SK-N-SH treated with all-trans-retinoic acid at 6 μM for 48 hours (cell line): ENCODE measurements around the gene CBLN3.

Experiments used
- ATAC-seq: fragments of 200-7000 bp; cut with Tn5 transposase; 3 replicates; pipeline ENCODE4 v1.9.1; 2020; ENCODE audit warnings: mild to moderate bottlenecking, moderate library complexity
- ARNTL ChIP-seq: fragments of 450-650 bp; formaldehyde crosslinking; IDR thresholded peaks from 2 replicates; pipeline ENCODE4 v1.5.0; 2020; ENCODE audit warnings: low read depth, mild to moderate bottlenecking, moderate library complexity, borderline replicate concordance
- BACH2 ChIP-seq: fragments of 250-450 bp; sonication (Bioruptor Pico); IDR thresholded peaks from 2 replicates; pipeline ENCODE4 v1.9.0; 2021; ENCODE audit warnings: mild to moderate bottlenecking, borderline replicate concordance
- ESRRG ChIP-seq: fragments of 250-450 bp; sonication (Bioruptor Pico); IDR thresholded peaks from 2 replicates; pipeline ENCODE4 v1.6.1; 2021; ENCODE audit warnings: mild to moderate bottlenecking
- GLIS3 ChIP-seq: fragments of 250-450 bp; sonication (Bioruptor Pico); IDR thresholded peaks from 2 replicates; pipeline ENCODE4 v1.5.0; 2020; ENCODE audit warnings: mild to moderate bottlenecking, moderate library complexity
- ISL1 ChIP-seq: fragments of 250-450 bp; sonication (Bioruptor Pico); IDR thresholded peaks from 2 replicates; pipeline ENCODE4 v2.1.2; 2022; ENCODE audit warnings: mild to moderate bottlenecking, moderate library complexity
- OSR1 ChIP-seq: fragments of 250-450 bp; sonication (Bioruptor Pico); IDR thresholded peaks from 2 replicates; pipeline ENCODE4 v1.8.0; 2022; ENCODE audit warnings: moderate library complexity, mild to moderate bottlenecking, inconsistent platforms
- PPARA ChIP-seq: fragments of 250-450 bp; sonication (Bioruptor Pico); IDR thresholded peaks from 2 replicates; pipeline ENCODE4 v1.5.0; 2020; ENCODE audit warnings: mild to moderate bottlenecking, borderline replicate concordance
- RARB ChIP-seq: fragments of 250-450 bp; sonication (Bioruptor Pico); IDR thresholded peaks from 2 replicates; pipeline ENCODE4 v1.8.0; 2021; ENCODE audit warnings: mild to moderate bottlenecking, moderate library complexity
- SNAI2 ChIP-seq: fragments of 250-450 bp; sonication (Bioruptor Pico); IDR thresholded peaks from 2 replicates; pipeline ENCODE4 v1.5.0; 2020; ENCODE audit warnings: mild to moderate bottlenecking, moderate library complexity
- TCF4 ChIP-seq: fragments of 250-450 bp; sonication (Bioruptor Pico); IDR thresholded peaks from 2 replicates; pipeline ENCODE4 v1.8.0; 2021; ENCODE audit warnings: mild to moderate bottlenecking, moderate library complexity, borderline replicate concordance
- TOX ChIP-seq: fragments of 250-450 bp; sonication (Bioruptor Pico); IDR thresholded peaks from 2 replicates; pipeline ENCODE4 v1.8.0; 2021; ENCODE audit warnings: mild to moderate bottlenecking, moderate library complexity, borderline replicate concordance
- ZC3H10 ChIP-seq: fragments of 250-450 bp; sonication (Bioruptor Pico); IDR thresholded peaks from 2 replicates; pipeline ENCODE4 v1.5.1; 2021; ENCODE audit warnings: mild to moderate bottlenecking, moderate library complexity
- ZFP3 ChIP-seq: fragments of 250-450 bp; sonication (Bioruptor Pico); IDR thresholded peaks from 2 replicates; pipeline ENCODE4 v1.5.0; 2020; ENCODE audit warnings: mild to moderate bottlenecking, moderate library complexity
- ZFP30 ChIP-seq: fragments of 450-650 bp; formaldehyde crosslinking; IDR thresholded peaks from 2 replicates; pipeline ENCODE4 v1.5.0; 2022; ENCODE audit warnings: mild to moderate bottlenecking, moderate library complexity
- ZNF565 ChIP-seq: fragments of 450-650 bp; formaldehyde crosslinking; conservative IDR thresholded peaks from 2 replicates; pipeline ENCODE4 v1.5.0; 2020; ENCODE audit warnings: low read depth, mild to moderate bottlenecking, moderate library complexity
- ZNF70 ChIP-seq: fragments of 450-650 bp; formaldehyde crosslinking; IDR thresholded peaks from 2 replicates; pipeline ENCODE4 v1.5.0; 2020; ENCODE audit warnings: mild to moderate bottlenecking, moderate library complexity
- ZNF8 ChIP-seq: fragments of 450-650 bp; formaldehyde crosslinking; IDR thresholded peaks from 2 replicates; pipeline ENCODE4 v1.5.0; 2020; ENCODE audit warnings: mild to moderate bottlenecking, moderate library complexity
- TF ChIP-seq, protein P1 (sequence below): fragments of 250-450 bp; sonication (Bioruptor Pico); IDR thresholded peaks from 2 replicates; pipeline ENCODE4 v1.8.0; 2020; ENCODE audit warnings: mild to moderate bottlenecking, moderate library complexity, borderline replicate concordance
- TF ChIP-seq, protein P2 (sequence below): fragments of 250-450 bp; sonication (Bioruptor Pico); IDR thresholded peaks from 2 replicates; pipeline ENCODE4 v1.8.0; 2021; ENCODE audit warnings: low read depth, mild to moderate bottlenecking, moderate library complexity, borderline replicate concordance
- TF ChIP-seq, protein P3 (sequence below): fragments of 250-450 bp; sonication (Bioruptor Pico); IDR thresholded peaks from 2 replicates; pipeline ENCODE4 v1.5.0; 2020; ENCODE audit warnings: mild to moderate bottlenecking, moderate library complexity
- TF ChIP-seq, protein P4 (sequence below): fragments of 250-450 bp; sonication (Bioruptor Pico); IDR thresholded peaks from 2 replicates; pipeline ENCODE4 v1.5.1; 2020; ENCODE audit warnings: low read depth, mild to moderate bottlenecking, moderate library complexity
- TF ChIP-seq, protein P5 (sequence below): fragments of 250-450 bp; sonication (Bioruptor Pico); IDR thresholded peaks from 2 replicates; pipeline ENCODE4 v1.5.1; 2021; ENCODE audit warnings: mild to moderate bottlenecking, moderate library complexity

CBLN3 gene

DNA sequence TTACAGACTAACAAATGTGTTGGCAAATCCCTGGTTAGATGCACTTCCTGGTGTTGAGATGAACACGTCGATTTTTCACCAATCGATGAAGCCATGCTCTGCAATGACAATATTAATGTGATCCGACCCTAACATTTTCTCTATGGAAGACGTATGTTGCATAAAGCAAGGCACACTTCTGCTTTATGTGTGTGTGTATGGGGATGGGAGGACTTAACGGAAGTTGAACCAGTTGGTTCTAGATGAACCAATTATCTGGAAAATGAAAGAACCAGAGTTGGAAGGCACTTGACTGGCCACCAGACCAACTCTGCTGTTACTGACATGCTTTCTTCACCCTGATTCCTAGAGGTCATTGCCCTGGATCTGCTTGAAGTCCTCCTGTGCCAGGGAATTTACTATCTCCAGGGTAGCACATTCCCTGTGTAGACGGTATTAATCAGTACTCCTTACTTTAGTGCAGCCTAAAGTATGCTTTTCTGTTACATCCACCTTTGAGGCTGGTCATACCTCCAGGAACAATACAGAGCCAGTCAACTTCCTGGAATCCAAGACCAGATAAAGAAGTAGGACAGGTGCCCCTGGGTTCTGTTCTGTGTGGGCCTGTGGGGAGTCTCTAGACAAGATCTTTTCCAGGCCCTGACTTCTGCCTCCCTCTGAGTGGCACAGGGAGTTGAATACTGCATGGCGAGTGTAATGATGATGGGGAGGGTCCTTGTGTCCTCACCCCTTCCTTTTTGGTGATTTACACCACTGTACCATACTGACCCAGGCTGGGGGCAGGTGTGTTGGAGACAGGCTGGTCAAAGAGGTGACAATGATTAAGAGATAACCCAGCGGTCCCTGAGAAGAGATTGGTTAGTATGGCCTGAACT is 9.0 kb upstream of the CBLN3 start:
- ATAC-seq: no peak
- TF ChIP-seq ARNTL (CRISPR knock-in tag) (no peak), RARB (no peak), GLIS3 (CRISPR knock-in tag) (no peak), OSR1 (no peak), ZC3H10 (no peak), BACH2 (CRISPR knock-in tag) (no peak), ZFP30 (CRISPR knock-in tag) (no peak), PPARA (CRISPR knock-in tag) (no peak), ZNF565 (no peak), ISL1 (CRISPR knock-in tag) (no peak), ESRRG (CRISPR knock-in tag) (no peak), ZFP3 (CRISPR knock-in tag) (no peak), TCF4 (CRISPR knock-in tag) (no peak), ZNF8 (CRISPR knock-in tag) (no peak)
- TF ChIP-seq, protein P1, sequence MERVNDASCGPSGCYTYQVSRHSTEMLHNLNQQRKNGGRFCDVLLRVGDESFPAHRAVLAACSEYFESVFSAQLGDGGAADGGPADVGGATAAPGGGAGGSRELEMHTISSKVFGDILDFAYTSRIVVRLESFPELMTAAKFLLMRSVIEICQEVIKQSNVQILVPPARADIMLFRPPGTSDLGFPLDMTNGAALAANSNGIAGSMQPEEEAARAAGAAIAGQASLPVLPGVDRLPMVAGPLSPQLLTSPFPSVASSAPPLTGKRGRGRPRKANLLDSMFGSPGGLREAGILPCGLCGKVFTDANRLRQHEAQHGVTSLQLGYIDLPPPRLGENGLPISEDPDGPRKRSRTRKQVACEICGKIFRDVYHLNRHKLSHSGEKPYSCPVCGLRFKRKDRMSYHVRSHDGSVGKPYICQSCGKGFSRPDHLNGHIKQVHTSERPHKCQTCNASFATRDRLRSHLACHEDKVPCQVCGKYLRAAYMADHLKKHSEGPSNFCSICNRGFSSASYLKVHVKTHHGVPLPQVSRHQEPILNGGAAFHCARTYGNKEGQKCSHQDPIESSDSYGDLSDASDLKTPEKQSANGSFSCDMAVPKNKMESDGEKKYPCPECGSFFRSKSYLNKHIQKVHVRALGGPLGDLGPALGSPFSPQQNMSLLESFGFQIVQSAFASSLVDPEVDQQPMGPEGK (CRISPR knock-in tag): no peak
- TF ChIP-seq, protein P2, sequence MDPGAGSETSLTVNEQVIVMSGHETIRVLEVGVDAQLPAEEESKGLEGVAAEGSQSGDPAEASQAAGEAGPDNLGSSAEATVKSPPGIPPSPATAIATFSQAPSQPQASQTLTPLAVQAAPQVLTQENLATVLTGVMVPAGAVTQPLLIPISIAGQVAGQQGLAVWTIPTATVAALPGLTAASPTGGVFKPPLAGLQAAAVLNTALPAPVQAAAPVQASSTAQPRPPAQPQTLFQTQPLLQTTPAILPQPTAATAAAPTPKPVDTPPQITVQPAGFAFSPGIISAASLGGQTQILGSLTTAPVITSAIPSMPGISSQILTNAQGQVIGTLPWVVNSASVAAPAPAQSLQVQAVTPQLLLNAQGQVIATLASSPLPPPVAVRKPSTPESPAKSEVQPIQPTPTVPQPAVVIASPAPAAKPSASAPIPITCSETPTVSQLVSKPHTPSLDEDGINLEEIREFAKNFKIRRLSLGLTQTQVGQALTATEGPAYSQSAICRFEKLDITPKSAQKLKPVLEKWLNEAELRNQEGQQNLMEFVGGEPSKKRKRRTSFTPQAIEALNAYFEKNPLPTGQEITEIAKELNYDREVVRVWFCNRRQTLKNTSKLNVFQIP (CRISPR knock-in tag): no peak
- TF ChIP-seq, protein P3, sequence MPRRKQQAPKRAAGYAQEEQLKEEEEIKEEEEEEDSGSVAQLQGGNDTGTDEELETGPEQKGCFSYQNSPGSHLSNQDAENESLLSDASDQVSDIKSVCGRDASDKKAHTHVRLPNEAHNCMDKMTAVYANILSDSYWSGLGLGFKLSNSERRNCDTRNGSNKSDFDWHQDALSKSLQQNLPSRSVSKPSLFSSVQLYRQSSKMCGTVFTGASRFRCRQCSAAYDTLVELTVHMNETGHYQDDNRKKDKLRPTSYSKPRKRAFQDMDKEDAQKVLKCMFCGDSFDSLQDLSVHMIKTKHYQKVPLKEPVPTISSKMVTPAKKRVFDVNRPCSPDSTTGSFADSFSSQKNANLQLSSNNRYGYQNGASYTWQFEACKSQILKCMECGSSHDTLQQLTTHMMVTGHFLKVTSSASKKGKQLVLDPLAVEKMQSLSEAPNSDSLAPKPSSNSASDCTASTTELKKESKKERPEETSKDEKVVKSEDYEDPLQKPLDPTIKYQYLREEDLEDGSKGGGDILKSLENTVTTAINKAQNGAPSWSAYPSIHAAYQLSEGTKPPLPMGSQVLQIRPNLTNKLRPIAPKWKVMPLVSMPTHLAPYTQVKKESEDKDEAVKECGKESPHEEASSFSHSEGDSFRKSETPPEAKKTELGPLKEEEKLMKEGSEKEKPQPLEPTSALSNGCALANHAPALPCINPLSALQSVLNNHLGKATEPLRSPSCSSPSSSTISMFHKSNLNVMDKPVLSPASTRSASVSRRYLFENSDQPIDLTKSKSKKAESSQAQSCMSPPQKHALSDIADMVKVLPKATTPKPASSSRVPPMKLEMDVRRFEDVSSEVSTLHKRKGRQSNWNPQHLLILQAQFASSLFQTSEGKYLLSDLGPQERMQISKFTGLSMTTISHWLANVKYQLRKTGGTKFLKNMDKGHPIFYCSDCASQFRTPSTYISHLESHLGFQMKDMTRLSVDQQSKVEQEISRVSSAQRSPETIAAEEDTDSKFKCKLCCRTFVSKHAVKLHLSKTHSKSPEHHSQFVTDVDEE (CRISPR knock-in tag): no peak
- TF ChIP-seq, protein P4, sequence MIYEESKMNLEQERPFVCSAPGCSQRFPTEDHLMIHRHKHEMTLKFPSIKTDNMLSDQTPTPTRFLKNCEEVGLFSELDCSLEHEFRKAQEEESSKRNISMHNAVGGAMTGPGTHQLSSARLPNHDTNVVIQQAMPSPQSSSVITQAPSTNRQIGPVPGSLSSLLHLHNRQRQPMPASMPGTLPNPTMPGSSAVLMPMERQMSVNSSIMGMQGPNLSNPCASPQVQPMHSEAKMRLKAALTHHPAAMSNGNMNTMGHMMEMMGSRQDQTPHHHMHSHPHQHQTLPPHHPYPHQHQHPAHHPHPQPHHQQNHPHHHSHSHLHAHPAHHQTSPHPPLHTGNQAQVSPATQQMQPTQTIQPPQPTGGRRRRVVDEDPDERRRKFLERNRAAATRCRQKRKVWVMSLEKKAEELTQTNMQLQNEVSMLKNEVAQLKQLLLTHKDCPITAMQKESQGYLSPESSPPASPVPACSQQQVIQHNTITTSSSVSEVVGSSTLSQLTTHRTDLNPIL (CRISPR knock-in tag): no peak

DNA sequence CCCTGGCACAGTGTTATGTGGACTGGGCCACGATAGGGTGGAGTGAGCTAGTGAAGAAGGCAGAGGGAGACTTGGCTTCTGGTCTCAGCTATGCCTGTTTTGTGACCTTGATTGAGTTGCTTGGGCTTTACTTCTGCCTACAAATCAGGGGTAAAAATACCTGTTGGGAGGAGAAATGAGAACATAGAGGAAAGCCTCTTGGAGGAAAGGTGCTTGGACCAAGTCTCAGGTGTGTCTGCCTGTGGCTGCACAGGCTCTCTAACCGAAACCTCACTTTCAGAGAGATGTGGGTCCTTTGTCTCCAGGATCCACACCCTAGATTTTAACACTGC is 8.2 kb upstream of the CBLN3 start:
- no peak for ATAC-seq
- TF ChIP-seq, protein P4 (CRISPR knock-in tag): no peak
- TF ChIP-seq ZC3H10 (no peak), ZNF565 (no peak), SNAI2 (no peak), ESRRG (CRISPR knock-in tag) (no peak), ARNTL (CRISPR knock-in tag) (no peak), ZFP3 (CRISPR knock-in tag) (no peak), GLIS3 (CRISPR knock-in tag) (no peak), ZFP30 (CRISPR knock-in tag) (no peak), TOX (CRISPR knock-in tag) (no peak), ISL1 (CRISPR knock-in tag) (no peak), BACH2 (CRISPR knock-in tag) (no peak), PPARA (CRISPR knock-in tag) (no peak), RARB (no peak), ZNF70 (CRISPR knock-in tag) (no peak)
- TF ChIP-seq, protein P5, sequence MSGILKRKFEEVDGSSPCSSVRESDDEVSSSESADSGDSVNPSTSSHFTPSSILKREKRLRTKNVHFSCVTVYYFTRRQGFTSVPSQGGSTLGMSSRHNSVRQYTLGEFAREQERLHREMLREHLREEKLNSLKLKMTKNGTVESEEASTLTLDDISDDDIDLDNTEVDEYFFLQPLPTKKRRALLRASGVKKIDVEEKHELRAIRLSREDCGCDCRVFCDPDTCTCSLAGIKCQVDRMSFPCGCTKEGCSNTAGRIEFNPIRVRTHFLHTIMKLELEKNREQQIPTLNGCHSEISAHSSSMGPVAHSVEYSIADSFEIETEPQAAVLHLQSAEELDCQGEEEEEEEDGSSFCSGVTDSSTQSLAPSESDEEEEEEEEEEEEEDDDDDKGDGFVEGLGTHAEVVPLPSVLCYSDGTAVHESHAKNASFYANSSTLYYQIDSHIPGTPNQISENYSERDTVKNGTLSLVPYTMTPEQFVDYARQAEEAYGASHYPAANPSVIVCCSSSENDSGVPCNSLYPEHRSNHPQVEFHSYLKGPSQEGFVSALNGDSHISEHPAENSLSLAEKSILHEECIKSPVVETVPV (CRISPR knock-in tag): no peak
